Kidney epithelial cell (primary cell): ENCODE data around the gene VPREB3. TPM values are rescaled to one million over a fixed set of nuclear protein-coding genes. Genes with fewer than 3 reads are reported as not detected.

Source experiments
- DNase-seq: peaks from one replicate; pipeline ENCODE4 v3.0.0-alpha.2; 2010; ENCODE audit warnings: low read depth
- H3K27me3 ChIP-seq: 2 replicates; pipeline ENCODE4 v1.6.0; 2011; ENCODE audit warnings: low read length; ENCODE audit not compliant: control insufficient read depth, insufficient read depth
- H3K36me3 ChIP-seq: 2 replicates; pipeline ENCODE4 v1.5.1; 2011; ENCODE audit warnings: low read length; ENCODE audit not compliant: control insufficient read depth, insufficient read depth
- H3K4me3 ChIP-seq: 2 replicates; pipeline ENCODE4 v1.5.1; 2011; ENCODE audit warnings: low read depth, mild to moderate bottlenecking, control low read depth, low read length
- CTCF ChIP-seq: IDR thresholded peaks from 2 replicates; pipeline ENCODE4 v1.5.1; 2011; ENCODE audit warnings: mild to moderate bottlenecking, moderate library complexity, low read length, control low read depth, inconsistent platforms; ENCODE audit not compliant: insufficient read depth, poor library complexity, severe bottlenecking
- total RNA-seq: library from RNA; depleted of rRNA; stranded (reverse); fragments of >200 nt; gene quantifications from 2 replicates; pipeline ENCODE4 v1.2.3, GENCODE V29; 2015

VPREB3 gene
- total RNA-seq, 1 donor from 2014 or later = not detected

- Histone ChIP-seq H3K4me3 (no peak overlapping the region), H3K27me3 (no peaks in the 10 kb centered on the region), H3K36me3 (peaks cover 4% of the 10 kb centered on the region)
- no peak for DNase-seq
- no peak for TF ChIP-seq CTCF
Observed at GRCh38 chr22:23789121-23789520, 34.9 kb upstream of the VPREB3 start.

- peaks cover 2% of the 10 kb centered on the region for H3K36me3 ChIP-seq
- TF ChIP-seq CTCF = no peak
- H3K4me3 ChIP-seq = peak overlapping the region; percentile 84
- H3K27me3 ChIP-seq = no peaks in the 10 kb centered on the region
- DNase-seq = no peak
Observed at GRCh38 chr22:23787910-23788309, 33.7 kb upstream of the VPREB3 start.

- no peak for DNase-seq
- TF ChIP-seq CTCF = no peak
- Histone ChIP-seq H3K27me3 (no peaks in the 10 kb centered on the region), H3K4me3 (peak overlapping the region; percentile 84), H3K36me3 (peaks cover 2% of the 10 kb centered on the region)
Observed at GRCh38 chr22:23787600-23787896, 33.3 kb upstream of the VPREB3 start.

- Histone ChIP-seq H3K36me3 (peaks cover 2% of the 10 kb centered on the region), H3K27me3 (no peaks in the 10 kb centered on the region), H3K4me3 (peak within 1 kb of the TSS; percentile 84)
- no peak for DNase-seq
- no peak for TF ChIP-seq CTCF
Observed at GRCh38 chr22:23786752-23787599, 32.8 kb upstream of the VPREB3 start, which contains the start of gene SMARCB1. Gene SMARCB1 (plus strand): TSS chr22:23786966. CDS start chr22:23787170, 204 bp downstream.

- Histone ChIP-seq H3K36me3 (no peaks in the 10 kb centered on the region), H3K27me3 (no peaks in the 10 kb centered on the region), H3K4me3 (peak overlapping the region; percentile 84)
- TF ChIP-seq CTCF = no peak
- no peak for DNase-seq
Observed at GRCh38 chr22:23786261-23786710, 32.1 kb upstream of the VPREB3 start.
